GM12873 (cell line): ENCODE measurements around the gene DCLK2.

Source experiments
- CTCF ChIP-seq: IDR thresholded peaks from 2 replicates; pipeline ENCODE4 v1.5.1; 2012; ENCODE audit warnings: low read depth, mild to moderate bottlenecking, moderate library complexity, low read length, control low read depth; ENCODE audit not compliant: insufficient read depth; ENCODE audit errors: missing control alignments

DCLK2 gene

GRCh38 chr4:150136036-150136435 is 57.8 kb downstream of the DCLK2 start:
- TF ChIP-seq CTCF: no peak

- TF ChIP-seq CTCF: no peak
Observed at GRCh38 chr4:150136481-150136880, 58.2 kb downstream of the DCLK2 start.

GRCh38 chr4:150139297-150139865 is 61.1 kb downstream of the DCLK2 start:
- no peak for TF ChIP-seq CTCF

GRCh38 chr4:150140774-150141400 is 62.6 kb downstream of the DCLK2 start:
- TF ChIP-seq CTCF: no peak

- TF ChIP-seq CTCF: no peak
Observed at GRCh38 chr4:150141756-150142155, 63.5 kb downstream of the DCLK2 start.

- no peak for TF ChIP-seq CTCF
Observed at GRCh38 chr4:150142831-150143230, 64.6 kb downstream of the DCLK2 start.

GRCh38 chr4:150145090-150145945 is 67.1 kb downstream of the DCLK2 start:
- no peak for TF ChIP-seq CTCF
